NCI-H226 (cell line): Measurements from ENCODE around the gene RREB1.
"Not testable (repeated sequence)": the region's sequence is repeated elsewhere in the genome, so short reads cannot be mapped to it uniquely, and the experiment has no call there.

Source experiments
- DNase-seq: peaks from one replicate; pipeline ENCODE4 v3.0.0-alpha.2; 2015

Gene RREB1

GRCh38 chr6:7247828-7248227 is 140.1 kb downstream of the RREB1 start:
- DNase-seq: no peak

GRCh38 chr6:7249391-7249790 is 141.6 kb downstream of the RREB1 start:
- no peak for DNase-seq

DNA sequence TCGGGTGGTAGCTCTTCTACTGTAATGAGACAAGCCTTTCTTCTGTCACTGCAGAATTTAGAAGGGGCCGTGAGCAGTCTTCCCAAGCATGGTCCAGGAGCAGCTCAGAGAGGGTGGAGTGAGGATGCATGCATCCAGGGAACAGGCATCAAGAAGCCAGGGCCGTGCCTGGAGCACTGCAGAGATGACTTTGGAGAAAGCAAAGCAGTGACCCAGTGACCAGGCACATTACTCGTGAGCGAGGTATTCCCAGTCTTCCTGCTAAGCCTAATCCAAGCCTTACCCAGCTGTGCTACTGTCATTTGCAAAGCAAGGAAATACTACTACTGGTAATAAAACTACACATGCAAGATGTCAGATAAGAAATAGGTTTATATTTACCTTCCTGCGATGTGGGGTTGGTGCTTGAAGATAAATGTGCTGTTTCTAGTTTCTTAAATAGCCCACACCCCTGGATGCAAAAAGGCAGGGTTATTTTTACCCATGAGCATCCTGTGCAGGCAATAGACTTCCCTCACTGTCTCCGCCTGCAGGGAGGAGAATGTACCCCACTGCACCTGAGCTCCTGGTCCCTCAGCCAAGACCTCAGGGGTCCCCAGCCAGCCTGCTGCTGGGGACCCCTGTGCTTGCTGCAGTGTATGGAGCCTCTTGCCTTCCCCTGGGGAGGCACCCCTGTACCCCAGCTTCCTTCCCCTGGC is 142.3 kb downstream of the RREB1 start:
- no peak for DNase-seq

DNA sequence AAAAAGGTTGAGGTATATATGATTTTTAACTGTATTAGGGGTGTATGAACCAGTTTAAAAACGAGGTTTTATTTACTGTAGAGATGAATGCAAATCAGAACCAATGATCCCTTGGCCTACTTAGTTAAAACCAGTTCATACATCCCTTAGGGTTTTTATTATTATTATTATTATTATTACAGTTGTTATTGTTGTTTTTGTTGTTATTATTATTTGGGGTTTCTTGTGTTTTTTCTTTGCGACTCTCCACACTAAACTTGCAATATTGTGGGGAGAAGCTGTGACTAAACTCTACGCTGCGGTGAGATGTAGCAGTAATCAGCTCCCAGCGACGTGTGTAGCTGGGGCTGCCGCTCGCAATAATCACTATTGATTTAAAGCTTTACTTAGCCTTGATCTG is 143.1 kb downstream of the RREB1 start:
- DNase-seq: no peak

GRCh38 chr6:7251646-7252260 is 144.0 kb downstream of the RREB1 start:
- no peak for DNase-seq

GRCh38 chr6:7252390-7252789 is 144.6 kb downstream of the RREB1 start:
- no peak for DNase-seq

- no peak for DNase-seq
Measured at GRCh38 chr6:7254980-7255835, 147.4 kb downstream of the RREB1 start.

DNA sequence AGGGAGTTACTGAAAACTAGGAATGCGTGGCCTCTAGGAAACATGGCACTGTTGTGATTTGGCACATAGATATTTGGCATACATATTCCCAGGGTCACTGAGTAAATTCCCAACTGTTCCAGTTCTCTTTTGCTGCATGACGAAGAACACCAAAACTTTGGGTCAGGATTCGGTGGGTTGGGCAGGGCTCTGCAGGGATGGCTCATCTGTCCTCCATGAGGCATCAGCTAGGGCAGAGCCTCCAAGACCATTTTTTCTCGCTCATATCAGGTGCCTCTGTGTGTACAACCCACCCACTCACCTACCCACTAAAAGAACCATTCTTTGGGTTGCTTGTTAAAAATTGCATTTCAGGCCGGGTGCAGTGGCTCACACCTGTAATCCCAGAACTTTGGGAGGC is 148.2 kb downstream of the RREB1 start:
- no peak for DNase-seq

DNA sequence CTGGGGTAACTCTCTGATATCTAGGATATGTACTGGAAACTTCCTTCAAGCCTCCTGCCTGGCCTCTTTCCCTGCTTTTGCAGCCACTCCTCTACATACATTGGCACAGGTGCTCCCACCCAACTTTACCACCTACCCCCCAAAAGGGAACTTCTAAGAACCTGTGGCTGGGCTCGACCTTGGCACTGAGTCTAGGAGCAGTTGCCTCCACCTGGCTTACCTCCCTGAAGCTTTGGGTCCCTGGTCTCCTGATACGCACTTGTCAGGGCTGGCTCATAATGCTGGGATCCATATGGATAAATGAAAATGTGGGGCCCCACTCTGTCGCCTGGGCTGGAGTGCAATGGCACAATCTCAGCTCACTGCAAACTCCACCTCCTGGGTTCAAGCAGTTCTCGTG is 149.0 kb downstream of the RREB1 start:
- no peak for DNase-seq

GRCh38 chr6:7257521-7258230 is 149.9 kb downstream of the RREB1 start:
- no peak for DNase-seq

DNA sequence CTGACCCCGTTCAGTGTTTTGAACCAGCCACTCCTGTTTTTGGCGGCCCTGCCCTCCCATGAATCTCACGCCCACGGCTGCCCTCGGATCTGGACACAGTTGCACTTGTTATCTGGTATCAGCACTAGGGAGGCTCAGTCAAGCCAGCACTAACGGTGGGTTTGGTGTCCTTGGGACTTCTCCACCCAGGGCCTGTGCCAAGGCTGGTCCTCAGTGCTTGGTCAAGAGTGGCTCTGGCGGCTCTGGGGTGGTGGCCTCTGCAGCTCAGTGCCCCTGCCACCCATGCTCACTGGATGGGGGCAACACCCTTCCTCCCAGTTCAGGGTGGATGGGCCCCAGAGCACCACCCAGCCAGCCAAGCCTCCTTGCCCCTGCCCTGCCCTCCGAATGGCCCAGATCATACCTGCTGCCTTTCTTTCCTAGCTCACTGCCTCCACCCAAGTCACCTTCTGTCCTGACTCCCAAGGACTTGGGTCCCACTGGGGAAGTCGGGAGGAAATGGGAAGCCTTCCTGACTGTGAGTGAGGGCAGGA is 150.5 kb downstream of the RREB1 start:
- DNase-seq: no peak

DNA sequence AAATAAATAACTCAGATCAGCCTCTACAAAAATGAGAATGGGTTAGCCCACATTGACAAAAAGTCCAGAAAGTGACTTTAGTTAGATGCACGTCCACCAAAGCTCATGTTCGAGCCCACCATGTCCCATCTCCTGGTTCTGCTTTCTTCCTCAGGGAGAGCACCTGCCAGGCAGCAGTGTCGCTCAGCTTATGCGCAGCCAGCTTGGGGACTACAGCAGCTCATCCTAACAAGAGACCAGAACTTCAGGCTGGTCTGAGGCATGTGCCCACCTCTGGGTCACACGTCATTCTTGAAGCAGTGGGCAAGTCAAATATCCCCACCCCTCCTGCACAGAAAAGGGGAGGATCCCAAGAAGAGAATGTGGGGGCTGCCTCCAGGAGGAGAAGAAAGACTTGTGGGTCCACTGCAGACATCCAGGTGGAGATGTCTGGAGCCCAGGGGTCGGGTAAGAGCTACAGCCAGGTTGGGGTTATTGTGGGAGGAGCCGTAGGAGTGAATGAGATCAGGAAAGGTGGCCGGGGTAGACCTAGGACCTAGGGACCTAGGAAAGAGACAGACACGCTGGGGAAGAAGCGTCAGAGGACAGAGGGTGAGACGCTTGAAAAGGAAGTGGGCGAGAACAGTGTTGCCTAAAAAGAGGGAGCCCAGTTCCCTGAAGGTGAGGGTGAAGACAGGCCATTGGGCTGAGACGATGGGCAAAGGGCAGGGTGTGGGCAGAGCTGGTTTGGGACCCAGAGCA is 152.7 kb downstream of the RREB1 start:
- DNase-seq: no peak

DNA sequence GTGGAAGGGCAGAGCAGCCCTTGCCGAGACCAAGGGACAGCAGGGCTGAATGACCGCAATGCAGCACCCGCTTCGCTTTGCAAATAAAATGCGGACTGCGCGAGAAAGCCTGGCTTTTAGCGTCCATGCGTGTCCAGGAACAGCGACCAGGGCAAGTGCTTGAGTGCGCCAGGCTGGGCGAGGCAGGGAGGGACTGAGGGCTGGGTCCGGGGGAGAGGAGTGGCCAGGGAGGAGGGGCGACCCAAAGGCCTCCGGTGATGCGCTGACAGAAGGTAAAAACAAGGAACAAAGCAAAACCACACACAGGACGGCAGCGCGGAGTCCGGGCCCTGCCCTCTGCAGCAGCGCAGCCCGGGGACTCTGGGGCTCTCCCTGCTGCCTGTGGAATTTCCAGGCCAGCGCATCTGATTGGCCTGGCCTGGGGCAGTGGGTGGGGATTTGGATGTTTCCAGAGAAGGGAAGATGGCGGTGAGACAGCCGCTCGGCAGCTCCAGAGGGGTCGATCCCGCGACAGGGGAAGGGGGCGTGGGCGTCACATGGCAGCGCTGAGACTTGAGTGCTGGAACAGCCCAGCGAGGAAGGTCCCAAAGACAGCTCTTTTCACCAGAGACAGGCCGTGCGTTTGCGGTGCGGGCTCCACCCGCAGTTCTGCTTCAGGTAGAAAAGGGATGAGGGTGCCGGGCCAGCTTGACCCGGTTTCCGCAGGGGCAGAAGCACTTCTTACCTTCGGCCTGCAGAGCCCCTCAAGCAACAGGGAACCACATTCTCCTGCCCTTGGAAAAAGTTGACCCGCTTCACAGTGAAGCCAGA is 153.5 kb downstream of the RREB1 start:
- DNase-seq: peak; percentile 88

DNA sequence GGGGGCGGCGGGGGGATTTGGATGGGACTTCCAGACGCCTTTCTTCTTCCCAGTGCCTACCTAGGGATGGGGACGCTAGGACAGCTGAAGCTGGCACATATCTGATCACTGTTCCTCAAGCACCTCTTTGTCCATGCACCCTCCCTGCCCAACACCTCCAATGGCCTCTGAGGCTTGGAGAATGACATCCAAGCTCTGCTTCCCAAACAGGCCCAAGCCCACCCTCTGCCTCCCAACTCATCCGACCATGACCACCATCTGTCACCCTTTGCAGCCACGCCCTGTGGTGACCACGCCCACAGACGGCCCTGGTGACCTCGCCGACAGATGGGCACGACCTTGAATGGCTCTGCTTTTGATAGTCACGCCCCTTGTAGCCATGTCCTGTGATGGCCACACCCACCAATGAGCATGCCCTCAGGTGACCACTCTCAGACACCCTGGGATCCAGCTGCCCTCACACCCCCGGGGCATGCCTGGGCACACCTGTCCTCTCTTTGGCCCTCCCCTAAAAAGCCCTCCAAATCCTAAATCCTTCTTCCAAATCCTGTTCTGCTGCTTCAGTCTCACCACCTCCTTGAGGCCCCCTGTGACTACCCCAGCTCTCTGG is 154.2 kb downstream of the RREB1 start:
- no peak for DNase-seq

- no peak for DNase-seq
Measured at GRCh38 chr6:7262746-7263518, 155.2 kb downstream of the RREB1 start.

GRCh38 chr6:7263519-7263805 is 155.7 kb downstream of the RREB1 start:
- DNase-seq: not testable (repeated sequence)

DNA sequence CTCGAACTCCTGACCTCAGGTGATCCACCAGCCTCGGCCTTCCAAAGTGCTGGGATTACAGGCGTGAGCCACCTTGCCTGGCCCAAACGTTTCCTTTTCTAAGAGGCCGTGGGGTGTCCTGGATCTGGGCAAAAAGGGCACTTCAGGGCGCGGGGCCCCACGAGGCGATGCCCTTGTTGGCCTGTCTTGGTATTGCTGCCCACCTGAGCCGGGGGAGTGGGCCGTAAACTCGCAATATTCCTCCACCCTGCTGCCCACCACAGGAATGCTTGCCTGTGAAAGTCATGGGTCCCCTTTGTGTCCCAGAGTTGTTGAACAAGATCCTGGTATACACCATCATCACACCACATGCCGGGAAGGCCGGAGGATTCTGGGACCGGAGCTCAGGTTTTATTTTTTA is 156.3 kb downstream of the RREB1 start:
- DNase-seq: no peak

- no peak for DNase-seq
Measured at GRCh38 chr6:7264686-7265384, 157.1 kb downstream of the RREB1 start.

DNA sequence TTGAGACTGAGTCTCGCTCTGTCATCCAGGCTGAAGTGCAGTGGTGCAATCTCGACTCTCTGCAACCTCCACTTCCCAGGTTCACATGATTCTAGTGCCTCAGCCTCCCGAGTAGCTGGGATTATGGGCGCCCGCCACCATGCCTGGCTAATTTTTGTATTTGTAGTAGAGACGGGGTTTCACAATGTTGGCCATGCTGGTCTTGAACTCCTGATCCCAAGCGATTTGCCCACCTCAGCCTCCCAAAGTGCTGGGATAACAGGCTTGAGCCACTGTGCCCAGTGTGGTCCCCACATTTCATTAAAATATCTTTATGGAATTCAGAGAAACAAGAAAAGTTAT is 157.6 kb downstream of the RREB1 start:
- DNase-seq: not testable (repeated sequence)

DNA sequence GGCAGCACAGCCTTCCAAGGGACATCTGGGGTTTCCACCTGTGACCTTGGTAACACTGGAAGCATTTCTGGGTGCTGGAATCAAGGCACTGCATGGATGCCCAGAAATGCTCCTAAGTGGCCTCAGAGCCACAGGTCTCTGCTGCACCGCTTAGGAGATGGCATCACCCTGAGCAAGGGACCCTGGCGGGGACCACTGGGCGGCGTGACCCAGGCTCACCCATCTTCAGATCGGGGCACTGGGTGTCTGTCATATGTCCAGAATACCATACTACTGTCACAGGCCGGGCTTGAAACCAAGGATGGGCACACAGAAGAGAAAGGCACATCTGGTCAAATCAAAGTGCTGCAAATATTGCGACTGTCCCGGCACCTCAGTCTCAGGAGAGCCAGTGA is 159.3 kb downstream of the RREB1 start:
- DNase-seq: no peak
